Heart left ventricle (tissue), 13 donors: Measurements from ENCODE around the gene NFIB.

Experiments used
- CTCF ChIP-seq, 12 donors: fragments of 200-600 bp; sonication (generic) in 4 of 12; IDR thresholded peaks; one replicate each; pipeline versions ENCODE4 v1.5.0 to v1.8.0; 2018 to 2022; ENCODE audit warnings: antibody characterized with exemption in 12 of 12, mild to moderate bottlenecking in 5 of 12
- POLR2A ChIP-seq, 2 donors: fragments of 450-650 bp; IDR thresholded peaks; one replicate each; pipeline ENCODE4 v1.6.1; 2017; ENCODE audit warnings: antibody characterized with exemption in 2 of 2, mild to moderate bottlenecking in 2 of 2, moderate library complexity in 2 of 2
- donor health status: ischemic (EF 13 %, LVEDD 7.1; RV severe dilation, severe dysfunction).
- donor health status: DM: no; HTN: yes; CAD: no.
- donor health status: DM: no; HTN: no; CAD: no.
- donor health status: ischemic (EF 25% LVEDD 6.9; RV normal size, moderate dysfunction).
- donor health status: ischemic (EF 25% LVEDD 5.7; RV mildly dilated, moderate dysfunction).
- donor health status: ischemic (EF 35%, LVEDD 5.7; RV mildly dilated, moderate dysfunction).
- donor health status: nonischemic (EF 11% LVEDD 7.7; RV severe dilation, severe dysfunction).
- donor health status: DM: yes; HTN: yes; CAD: no.
- donor health status: PGD.
- donor health status: ischemic (EF 29% LVEDD 5.4; RV normal size, mild dysfunction).
- donor health status: nonischemic (EF 23%, LVEDD 6.1; RV moderate dilation, normal function).

GRCh38 chr9:14316602-14317300 is 2.8 kb upstream of the NFIB start:
- no peak for TF ChIP-seq CTCF (IDR thresholded peaks at IDR 0.05)
- no peak for TF ChIP-seq POLR2A (IDR thresholded peaks at IDR 0.05)
